Germinal center (tissue), 1 donor: ENCODE results near the gene PPP2R5B.

Experiments used
- DNase-seq: peaks from one replicate; pipeline ENCODE4 v3.0.0; 2012; ENCODE audit warnings: mixed read lengths, low spot score

Gene PPP2R5B

GRCh38 chr11:64888729-64889511, 35.6 kb upstream of the PPP2R5B start:
- no peak for DNase-seq

GRCh38 chr11:64890522-64890939, 34.0 kb upstream of the PPP2R5B start:
- no peak for DNase-seq

- DNase-seq: no peak
Observed at GRCh38 chr11:64891215-64891848, 33.2 kb upstream of the PPP2R5B start.

GRCh38 chr11:64891880-64892279, 32.6 kb upstream of the PPP2R5B start:
- DNase-seq: no peak

- no peak for DNase-seq
Observed at GRCh38 chr11:64892411-64892831, 32.1 kb upstream of the PPP2R5B start.

- no peak for DNase-seq
Observed at GRCh38 chr11:64892838-64893193, 31.7 kb upstream of the PPP2R5B start.

- no peak for DNase-seq
Observed at GRCh38 chr11:64893194-64894069, 31.1 kb upstream of the PPP2R5B start.

GRCh38 chr11:64894070-64894811, 30.2 kb upstream of the PPP2R5B start:
- peak; percentile 89 for DNase-seq

- DNase-seq: no peak
Observed at GRCh38 chr11:64894812-64895452, 29.6 kb upstream of the PPP2R5B start.

GRCh38 chr11:64896448-64897022, 28.0 kb upstream of the PPP2R5B start:
- DNase-seq: no peak

- DNase-seq: no peak
Observed at GRCh38 chr11:64897381-64898075, 27.0 kb upstream of the PPP2R5B start.

GRCh38 chr11:64898076-64898445, 26.4 kb upstream of the PPP2R5B start:
- no peak for DNase-seq

- DNase-seq: no peak
Observed at GRCh38 chr11:64898541-64898940, 25.9 kb upstream of the PPP2R5B start.

- DNase-seq: no peak
Observed at GRCh38 chr11:64900263-64900678, 24.2 kb upstream of the PPP2R5B start.

GRCh38 chr11:64900774-64901173, 23.7 kb upstream of the PPP2R5B start:
- no peak for DNase-seq

- DNase-seq: no peak
Observed at GRCh38 chr11:64902102-64902900, 22.2 kb upstream of the PPP2R5B start.

GRCh38 chr11:64903291-64903833, 21.1 kb upstream of the PPP2R5B start:
- no peak for DNase-seq

GRCh38 chr11:64905516-64906313, 18.8 kb upstream of the PPP2R5B start:
- no peak for DNase-seq

GRCh38 chr11:64906314-64906635, 18.2 kb upstream of the PPP2R5B start:
- DNase-seq: no peak
